GM12872 (cell line): Measurements from ENCODE around the gene LTC4S.

Experiments used
- TF ChIP-seq, protein P1 (sequence below): IDR thresholded peaks from 3 replicates; pipeline ENCODE4 v1.5.1; 2011; ENCODE audit warnings: low read depth, mild to moderate bottlenecking, low read length, moderate library complexity; ENCODE audit not compliant: insufficient read depth

LTC4S gene

GRCh38 chr5:179797741-179798140 is 4.0 kb downstream of the LTC4S start:
- TF ChIP-seq, protein P1, sequence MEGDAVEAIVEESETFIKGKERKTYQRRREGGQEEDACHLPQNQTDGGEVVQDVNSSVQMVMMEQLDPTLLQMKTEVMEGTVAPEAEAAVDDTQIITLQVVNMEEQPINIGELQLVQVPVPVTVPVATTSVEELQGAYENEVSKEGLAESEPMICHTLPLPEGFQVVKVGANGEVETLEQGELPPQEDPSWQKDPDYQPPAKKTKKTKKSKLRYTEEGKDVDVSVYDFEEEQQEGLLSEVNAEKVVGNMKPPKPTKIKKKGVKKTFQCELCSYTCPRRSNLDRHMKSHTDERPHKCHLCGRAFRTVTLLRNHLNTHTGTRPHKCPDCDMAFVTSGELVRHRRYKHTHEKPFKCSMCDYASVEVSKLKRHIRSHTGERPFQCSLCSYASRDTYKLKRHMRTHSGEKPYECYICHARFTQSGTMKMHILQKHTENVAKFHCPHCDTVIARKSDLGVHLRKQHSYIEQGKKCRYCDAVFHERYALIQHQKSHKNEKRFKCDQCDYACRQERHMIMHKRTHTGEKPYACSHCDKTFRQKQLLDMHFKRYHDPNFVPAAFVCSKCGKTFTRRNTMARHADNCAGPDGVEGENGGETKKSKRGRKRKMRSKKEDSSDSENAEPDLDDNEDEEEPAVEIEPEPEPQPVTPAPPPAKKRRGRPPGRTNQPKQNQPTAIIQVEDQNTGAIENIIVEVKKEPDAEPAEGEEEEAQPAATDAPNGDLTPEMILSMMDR = no peak

- TF ChIP-seq, protein P1 = no peak
Measured at GRCh38 chr5:179798144-179798770, 4.5 kb downstream of the LTC4S start.

DNA sequence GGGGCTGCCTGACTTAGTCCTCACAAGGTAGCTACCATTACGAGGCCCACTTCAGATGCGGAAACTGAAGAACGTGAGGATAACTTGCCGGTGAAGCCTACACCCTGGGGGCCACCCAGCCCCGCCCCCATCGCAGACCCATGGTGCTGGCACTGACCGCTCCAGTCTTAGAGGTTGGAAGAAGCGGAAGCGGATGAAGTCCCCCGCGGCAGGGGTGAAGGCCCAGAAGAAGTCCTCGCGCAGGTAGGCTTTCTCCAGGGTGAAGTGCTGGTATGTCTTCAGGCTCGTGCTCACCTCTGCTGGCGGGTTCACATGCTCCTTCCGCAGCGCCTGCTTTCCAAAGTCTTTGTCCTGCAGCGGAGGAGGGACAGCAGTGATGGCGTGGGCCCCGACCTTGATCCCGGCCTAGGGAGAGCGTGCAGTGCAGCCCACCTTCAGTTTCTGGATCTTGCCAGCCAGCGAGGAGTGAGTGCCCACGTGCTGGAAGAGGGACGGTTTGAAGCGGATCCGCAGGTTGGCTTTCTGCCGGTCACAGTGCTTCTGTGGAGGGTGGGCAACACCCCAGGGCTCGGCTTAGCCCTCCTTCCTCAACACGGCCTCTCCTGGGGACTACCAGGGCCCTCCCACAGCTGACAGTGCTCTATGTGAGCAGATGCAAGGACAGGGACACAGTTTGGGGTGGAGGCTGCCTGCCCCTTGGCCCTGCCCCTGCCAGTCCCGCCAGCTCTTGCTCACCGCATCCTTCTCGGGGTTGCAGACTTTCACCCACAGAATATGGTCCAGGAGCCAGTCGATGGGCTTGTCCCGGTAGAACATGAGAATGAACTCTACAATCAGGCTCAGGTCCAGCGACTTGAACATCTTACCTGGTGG is 5.2 kb downstream of the LTC4S start:
- TF ChIP-seq, protein P1 = no peak

GRCh38 chr5:179799644-179799973 is 5.8 kb downstream of the LTC4S start:
- TF ChIP-seq, protein P1 = no peak

GRCh38 chr5:179800071-179800695 is 6.4 kb downstream of the LTC4S start:
- TF ChIP-seq, protein P1 = no peak

GRCh38 chr5:179800696-179801201 is 7.0 kb downstream of the LTC4S start:
- TF ChIP-seq, protein P1 = no peak
